NCI-H146 treated with DMSO at 0.1 percent for 48 hours (cell line): ENCODE data around the gene TOMM40L.

ENCODE experiments used
- DNase-seq: peaks from one replicate; lab custom pipeline; 2025; ENCODE audit not compliant: unreplicated experiment; lab: John Stamatoyannopoulos, UW

Gene TOMM40L

DNA sequence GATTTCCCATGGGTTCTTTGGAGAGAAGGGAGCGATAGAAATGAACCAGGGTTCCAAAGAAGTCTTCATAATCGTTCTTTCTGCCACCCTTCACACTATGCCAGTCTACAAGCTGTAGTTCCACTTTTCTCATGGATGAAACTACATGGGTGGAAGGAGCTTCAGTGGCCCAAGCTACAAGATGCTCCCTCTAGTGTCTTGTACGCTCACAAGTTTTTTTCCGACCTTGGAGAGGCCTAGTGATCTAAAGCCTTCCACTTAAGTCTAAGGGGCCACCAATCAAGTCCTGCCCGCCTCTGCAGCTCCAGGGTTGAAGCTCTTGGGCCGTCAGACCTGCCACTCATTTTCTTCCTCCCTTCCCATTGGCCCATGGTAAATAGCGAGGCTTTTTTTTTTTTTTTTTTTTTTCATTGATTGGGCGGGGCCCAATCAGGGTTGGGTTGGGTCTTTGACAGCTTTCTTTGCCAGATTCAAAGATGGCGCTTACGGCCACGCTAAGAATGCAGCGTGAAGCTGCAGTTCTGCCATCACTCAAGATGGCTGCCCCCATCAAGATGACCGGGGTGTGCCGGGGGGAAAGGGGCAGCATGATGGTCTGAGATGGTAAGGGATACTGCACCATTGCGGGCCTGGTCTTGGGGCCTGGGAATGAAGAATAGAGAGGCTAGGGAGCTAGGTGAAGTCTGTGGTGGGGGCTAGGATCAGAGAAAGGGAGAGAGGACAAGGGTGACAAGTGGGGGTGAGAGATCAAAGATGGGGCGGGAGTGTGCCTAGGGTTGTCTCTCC lies at the start of gene TOMM40L:
Gene TOMM40L (plus strand): TSS at position 527 of the 786 bp plus-strand sequence. CDS start 430 bp downstream, outside the sequence.
- DNase-seq: peak; percentile 95

DNA sequence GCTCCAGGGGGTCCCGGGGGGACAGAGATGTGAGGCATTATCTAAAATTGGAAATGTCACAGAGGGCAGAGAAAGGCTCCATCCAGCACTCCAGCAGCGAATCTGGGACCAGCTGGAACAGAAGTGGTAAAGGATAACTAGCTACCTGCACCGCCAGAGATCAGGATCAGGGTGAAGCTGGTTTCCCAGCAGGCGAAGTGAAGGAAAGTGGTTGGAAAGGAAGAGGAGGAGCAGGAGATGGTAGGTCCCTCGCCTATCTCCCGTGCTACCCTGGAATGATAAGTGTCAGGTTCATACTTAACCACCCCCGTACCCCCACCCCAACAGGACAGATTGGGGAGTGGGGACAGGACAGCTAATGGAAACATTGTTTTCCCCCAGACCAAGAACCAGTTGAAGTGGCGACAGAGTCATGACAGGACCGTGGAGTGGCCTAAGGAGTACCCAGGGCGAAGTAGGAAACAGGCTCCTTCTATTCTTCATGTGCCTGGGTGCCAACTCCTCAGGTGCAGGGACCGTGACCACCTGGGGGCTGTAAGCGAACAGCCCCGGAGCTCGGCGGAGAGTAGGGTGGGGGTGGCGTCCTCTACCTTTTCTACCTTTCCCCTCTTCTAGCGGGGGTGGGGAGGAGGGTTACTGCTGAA lies 49.3 kb upstream of the TOMM40L start:
- no peak for DNase-seq

DNA sequence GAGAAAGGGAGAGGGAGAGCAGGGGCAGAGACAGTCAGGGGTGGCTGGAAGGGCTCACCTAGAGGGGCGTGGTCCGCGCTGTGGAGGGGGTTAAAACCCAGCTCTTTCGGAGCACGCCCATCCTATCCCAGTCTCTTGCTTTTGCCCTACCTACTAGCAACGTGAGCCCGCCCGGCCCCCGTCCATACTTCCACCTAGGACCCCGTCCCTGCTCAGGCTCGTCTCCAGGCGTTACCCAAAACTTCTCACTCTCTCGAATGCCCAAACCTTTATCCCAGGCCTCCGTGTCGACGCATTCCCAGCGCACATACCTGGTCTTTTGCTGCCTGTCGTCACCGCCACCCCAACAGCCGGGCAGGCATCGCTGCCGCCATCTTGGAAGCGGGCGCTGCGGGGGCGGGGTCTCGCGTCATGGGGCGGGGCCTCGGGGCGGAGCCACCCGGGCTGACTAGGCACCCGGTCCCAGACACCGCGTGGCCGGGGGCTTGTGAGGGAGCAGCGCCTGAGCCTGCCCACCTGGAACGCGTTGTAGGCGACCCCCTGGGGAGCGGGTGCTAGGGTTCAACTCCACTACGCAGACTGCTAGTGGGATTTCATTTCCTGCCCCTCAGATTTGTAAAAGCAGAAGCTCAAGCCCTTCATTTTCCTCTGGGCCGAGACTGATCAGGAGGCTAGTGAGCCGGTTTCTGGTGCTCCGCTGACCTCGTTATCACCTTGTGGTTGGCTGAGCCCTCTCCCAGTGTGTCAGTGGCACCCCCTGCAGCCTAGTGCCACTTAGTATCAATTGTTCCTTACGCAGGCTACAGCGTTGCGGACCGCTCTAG lies 48.5 kb upstream of the TOMM40L start, which contains the start of gene B4GALT3:
Gene B4GALT3 (minus strand): TSS at position 396 of the 824 bp plus-strand sequence. CDS start 1,447 bp downstream, outside the sequence.
- peak; percentile 81 for DNase-seq

DNA sequence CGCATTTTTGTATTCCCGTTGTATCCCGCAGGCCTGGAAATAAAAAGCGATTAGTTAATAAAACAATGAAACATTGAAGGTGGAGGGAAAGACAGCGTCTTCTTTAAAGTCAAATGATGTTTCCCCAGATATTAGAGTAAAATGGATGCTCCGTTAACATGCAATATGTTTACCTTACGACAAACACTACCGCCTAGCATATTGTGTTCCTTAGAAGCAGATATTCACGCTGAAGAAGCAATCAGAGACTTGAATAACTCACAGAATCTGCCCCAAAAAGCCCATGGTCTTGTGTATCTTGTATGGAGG lies 48.0 kb upstream of the TOMM40L start:
- DNase-seq: no peak

DNA sequence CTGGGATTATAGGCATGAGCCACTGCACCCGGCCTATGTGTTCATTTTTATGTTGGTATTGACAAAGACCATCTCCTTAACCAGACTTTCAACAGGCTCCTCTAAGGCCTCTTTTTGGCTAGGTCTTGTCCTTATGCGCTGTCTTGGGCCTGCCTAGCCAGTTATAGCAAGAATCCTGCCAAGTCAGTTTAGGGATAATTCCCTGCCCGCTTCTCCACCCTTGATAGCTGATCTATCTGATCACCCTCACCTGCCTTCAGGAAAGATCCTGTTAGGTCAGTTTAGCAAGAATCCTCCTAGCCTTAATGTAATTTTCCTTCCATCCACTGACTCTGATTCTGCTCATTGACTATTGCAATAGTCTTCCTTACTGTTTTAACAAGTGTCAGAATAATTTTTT lies 46.2 kb upstream of the TOMM40L start:
- DNase-seq: no peak

DNA sequence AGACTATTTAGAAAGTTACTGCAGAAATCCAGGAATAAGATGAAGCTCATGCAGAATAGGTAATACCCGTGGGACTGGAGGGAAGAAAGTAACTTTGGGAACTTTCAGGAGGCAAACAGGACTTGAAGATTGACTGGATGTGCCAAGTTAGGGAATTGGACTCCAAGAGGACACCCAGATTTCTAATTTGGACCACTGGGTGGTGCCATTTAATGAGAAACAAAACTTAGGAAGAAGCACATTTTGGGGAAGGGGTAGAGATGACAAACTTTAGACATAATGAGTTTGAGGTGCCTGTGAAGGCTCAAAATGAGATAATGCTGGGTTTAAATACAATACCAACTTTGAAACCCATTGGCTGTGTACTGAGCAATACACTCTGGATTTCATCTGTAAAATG lies 45.2 kb upstream of the TOMM40L start:
- no peak for DNase-seq

DNA sequence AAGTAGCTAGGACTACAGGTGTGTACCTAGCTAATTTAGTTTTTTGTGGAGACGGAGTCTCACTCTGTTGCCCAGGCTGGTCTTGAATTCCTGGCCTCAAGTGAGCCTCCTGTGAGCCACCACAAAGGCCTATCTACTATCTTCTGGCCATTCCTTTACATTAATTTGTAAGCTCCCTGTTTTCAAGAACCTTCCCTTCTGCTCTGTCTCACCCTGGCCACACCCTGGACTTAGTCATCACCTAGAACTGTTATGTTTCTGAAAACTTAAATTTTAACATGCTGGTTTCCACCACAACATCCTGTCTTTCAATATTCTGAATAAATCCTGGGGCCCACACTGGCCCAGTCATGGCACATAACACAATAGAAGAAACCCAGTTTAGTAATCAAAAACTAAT lies 43.6 kb upstream of the TOMM40L start:
- no peak for DNase-seq

DNA sequence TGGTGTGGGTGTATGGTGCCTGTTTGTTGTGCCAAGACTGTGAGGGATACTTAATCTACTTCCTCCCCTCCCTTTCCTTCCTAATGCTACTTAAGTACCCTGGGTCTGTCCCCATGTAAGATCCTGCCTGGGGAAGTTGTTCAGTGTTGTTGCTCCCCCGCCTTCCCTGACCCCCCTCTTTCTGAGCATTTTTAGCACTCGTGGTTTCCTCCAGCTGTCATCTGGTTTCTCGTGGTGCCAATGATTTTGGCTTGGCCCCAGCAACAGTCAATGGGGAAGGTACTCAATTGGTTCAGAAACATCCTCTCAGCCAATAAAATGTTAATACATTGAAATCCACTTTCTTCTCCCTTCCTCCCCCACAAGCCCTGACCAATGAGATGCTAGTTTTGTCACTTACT lies 40.6 kb upstream of the TOMM40L start:
- DNase-seq: no peak

DNA sequence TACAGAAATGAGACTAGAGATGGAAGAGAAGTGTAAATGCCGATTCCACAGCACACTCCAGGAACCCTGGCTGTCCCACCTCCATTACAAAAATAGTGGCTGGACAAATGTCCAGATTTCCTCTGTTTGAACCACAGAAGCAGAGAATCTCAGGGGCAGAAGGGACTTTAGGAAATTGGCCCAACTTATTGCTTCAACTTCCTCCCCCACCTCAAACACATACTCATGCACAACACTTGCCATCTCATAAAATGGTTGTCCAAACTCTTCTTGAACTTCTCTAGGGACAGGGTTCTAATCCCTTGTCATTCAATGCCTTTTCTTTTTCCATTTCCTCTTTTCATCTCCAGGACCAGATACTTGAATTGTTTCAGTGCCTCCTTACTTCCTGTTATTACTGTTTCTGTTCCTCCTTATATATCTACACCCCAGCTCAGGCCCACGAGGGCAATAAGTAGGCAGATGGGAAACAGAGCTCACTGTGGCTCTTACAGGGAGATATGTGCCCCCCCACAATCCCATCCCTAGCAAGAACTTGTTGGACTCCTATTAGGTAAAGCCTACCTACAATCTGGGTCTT lies 40.0 kb upstream of the TOMM40L start:
- no peak for DNase-seq

DNA sequence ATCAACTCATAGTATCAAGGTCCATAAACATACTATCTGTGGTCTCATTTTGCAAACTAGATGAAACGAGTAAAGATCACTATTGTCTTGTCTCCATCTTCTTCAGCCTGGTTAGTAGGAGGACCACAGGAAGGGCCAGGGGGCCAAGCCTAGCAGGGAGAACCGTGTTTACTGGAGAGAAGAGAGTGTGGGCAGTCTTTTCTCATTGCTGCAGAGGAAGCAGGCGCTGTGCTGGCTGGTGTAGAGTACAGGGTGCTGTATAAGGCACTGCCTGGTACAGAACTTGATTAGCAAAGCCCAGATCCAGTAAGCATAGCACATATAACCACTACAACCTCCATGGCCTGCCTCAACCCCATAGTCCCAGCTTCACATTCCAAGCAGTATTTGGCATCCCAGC lies 38.5 kb upstream of the TOMM40L start:
- DNase-seq: no peak

DNA sequence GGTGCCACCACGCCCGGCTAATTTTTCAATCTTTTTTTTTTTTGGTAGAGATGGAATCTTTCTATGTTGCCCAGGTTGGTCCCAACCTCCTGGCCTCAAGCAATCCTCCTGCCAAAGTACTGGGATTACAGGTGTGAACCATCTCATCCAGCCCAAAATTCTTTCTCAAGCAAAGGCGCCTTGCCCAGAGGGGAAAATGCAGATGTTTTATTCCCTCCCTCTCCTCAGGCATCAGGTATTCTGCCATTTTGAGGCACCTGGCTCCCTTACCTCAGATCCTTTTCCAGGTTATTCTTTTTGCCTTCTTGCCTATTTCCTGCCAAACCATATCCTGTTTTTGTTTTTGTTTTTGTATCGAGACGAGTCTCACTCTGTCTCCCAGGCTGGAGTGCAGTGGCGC lies 37.5 kb upstream of the TOMM40L start:
- no peak for DNase-seq

DNA sequence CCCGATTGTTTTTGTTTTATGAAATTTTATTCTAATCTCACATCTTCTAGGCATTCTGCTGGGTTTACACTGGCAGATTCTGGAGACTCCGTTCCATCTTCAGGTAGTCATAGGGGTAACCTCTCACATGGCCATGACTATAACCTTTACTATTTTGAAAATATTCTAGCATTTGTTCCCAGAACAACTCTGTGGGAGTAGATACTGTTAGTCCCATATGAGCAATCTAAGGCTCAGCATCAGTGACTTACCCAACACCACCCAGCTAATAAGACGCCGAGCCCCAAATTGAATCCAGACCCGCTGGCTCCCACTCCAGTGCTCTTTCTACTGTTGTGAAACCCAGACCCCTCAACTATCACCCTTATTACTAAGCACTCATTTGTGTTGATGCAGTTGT lies 36.8 kb upstream of the TOMM40L start:
- no peak for DNase-seq

DNA sequence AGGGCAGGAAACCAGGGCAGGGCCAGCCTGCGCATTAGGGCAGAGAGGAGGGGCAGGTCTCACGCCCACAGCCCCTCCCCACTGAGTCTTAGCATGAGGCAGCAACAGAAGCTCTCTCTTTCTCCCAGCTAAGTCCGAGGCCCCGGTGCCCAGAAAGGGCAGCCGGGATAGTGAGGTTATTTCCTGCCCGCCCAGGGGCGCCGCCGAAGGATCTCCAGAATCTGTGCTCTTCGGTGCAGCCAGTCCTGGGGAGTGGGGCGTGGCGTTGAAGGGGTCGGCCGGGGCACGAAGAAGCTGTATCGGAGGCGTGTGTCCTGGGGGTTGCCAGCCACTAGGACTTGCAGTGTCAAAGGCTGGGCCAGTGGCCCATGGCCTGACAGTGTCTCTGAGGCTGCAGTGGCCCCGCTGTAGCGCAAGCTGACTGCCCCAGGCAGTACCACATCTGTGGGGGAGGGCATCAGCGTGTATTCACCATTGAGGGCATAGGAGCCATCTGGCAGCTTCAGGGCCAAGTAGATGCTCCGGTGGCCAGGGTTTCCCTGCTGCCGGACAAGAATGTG lies 34.8 kb upstream of the TOMM40L start:
- DNase-seq: peak; percentile 26

DNA sequence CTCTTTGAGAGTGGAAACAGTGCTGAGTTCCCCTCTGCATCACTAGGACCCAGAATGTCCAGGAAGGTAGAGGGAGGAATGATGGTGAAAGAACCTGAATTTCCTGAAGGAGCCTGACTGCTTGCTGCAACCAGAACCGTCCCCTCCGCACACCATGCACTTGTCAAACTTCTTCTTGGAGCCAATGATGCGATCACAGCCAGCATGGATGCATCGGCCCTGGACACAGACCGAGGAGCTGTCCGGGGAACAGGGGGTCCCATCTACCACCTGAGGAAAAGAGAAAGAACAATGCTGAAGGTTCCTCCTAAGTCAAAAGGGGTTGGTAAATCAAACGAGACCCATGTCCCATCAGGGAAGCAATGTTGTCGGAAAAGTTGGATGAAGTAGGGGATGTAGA lies 33.9 kb upstream of the TOMM40L start:
- DNase-seq: no peak

DNA sequence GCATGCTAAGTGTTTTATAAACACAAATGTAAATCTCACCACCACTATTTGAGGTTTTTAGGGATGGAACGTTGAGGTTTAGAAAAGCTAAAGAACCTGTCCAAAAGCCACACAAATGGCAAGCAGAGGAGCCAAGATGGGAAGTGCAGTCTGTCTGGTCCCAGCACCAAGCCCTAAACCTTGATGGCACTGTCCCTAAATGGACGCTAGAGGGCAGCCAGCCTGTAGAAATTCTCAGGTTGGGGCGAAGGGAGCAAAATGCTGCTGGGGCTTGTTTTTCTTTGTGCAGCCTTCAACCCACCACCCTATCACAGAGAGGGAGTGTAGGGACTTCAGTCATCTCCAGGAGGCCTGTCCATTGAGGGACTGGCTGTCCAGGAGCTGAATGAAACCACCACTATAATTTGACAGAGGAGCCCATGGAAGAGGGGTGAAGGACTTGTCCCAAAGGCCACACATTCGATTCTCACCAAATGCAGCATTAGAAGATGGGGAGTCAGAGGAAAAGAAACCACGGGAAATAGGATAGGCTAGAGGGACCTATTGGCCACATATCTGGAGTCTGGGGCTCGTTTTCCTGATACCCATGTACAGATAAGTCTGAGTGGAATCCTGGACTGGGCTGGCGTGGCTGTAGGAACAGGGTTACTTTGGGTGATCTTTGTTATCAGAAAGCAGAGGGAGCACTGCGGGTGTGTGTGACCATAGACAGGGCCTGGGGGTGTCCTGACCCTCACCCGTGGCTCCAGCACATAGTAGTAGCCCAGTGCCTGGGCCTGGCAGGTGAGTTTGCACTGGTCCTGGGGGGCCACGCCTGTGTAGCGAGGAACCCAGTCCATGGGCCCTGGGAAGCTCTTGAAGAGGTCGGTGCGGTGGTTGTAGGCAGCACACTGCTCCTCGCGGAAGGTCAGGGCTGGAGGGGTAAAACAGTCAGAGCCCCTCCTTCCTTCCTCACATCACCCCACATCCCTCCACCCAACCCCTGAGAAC lies 33.1 kb upstream of the TOMM40L start:
- peak; percentile 61 for DNase-seq

DNA sequence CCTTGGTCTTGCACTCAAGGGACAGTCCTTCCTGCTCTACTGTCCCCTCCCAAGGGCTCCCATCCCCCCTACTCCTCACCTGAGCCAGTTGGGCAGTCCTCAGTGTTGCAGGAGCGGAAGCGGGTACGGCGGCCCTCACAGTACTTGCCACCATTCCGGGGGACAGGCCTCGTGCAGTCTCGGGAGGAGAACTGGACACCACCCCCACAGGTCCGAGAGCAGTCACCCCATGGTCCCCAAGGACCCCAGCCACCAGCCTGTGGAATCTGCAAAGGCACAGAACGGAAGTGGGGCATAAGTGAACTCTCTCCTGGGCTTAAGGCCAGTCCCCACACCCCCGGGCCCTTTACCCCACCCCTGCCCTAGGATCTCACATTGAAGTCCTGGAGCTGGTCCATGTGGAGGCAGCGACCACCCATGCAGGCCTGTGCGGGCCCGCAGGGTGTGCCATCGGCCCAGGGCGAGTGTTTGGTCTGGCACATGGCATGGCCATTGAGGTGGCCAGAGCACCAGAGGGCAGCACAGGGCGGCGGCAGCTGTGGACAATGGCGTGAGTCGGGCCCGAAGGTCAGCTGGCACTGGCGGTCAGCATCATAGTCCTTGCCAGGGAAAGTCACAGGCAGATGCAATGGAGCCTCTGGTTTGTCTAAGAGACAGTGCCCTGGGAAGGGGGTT lies 32.2 kb upstream of the TOMM40L start:
- no peak for DNase-seq

DNA sequence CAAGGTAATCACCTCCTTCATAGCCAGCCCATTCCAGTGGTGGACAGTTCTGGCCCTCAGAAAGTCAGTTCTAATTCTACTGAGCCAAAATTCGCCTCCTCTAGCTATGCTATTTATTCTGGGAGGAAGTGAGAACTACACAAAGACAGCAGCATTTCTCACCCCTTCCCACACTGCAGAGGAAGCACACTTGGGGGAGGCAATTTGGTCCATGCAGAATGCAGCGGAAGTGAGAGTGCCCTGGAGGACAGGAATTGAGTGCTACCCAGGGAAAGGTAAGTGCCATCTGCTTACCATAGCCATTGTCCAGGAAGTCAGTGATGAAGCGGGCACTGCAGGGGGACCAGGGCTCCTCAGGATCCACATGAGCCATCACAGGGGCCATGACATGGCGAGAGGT lies 30.7 kb upstream of the TOMM40L start:
- no peak for DNase-seq

DNA sequence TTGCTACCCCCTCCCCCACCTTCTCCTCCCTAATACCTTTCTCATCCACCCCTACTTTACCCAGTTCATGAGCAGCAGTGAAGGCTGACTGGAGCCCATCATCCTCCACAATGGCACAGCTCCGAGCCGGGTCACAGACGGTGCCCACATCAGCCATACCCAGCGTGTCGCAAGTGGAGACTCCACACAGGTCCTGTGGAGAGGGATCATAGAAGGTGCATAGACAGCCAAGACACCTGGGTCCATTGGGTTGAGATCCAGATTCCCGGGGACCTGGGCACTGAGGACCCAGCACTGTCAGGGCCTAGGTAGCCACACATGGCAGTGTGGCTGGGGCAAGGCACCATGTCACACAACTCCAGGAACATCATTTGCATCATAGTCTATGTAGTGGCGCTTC lies 29.7 kb upstream of the TOMM40L start:
- DNase-seq: no peak
